Stomach (tissue), 4 donors: ENCODE data around the gene ZNF575.

Source experiments
- CTCF ChIP-seq, 7 experiments: fragments of 450-650 bp in 4 of 7; fragments of 200-600 bp in 3 of 7; sonication (generic) in 3 of 7; IDR thresholded peaks; one replicate each; pipeline ENCODE4 v1.5.1; 2016 to 2019; ENCODE audit warnings: antibody characterized with exemption in 7 of 7, control low read depth in 2 of 7, mild to moderate bottlenecking in 1 of 7
- EP300 ChIP-seq: sonication (generic); formaldehyde crosslinking; IDR thresholded peaks from one replicate; pipeline ENCODE4 v1.6.1; 2017; ENCODE audit warnings: antibody characterized with exemption
- POLR2A ChIP-seq, 4 donors: fragments of 450-650 bp; IDR thresholded peaks; one replicate each; pipeline ENCODE4 v1.6.1; 2016; ENCODE audit warnings: antibody characterized with exemption in 4 of 4, control low read depth in 2 of 4, mild to moderate bottlenecking in 1 of 4, moderate library complexity in 1 of 4
- POLR2AphosphoS5 ChIP-seq, 3 donors: sonication (generic); formaldehyde crosslinking; IDR thresholded peaks; one replicate each; pipeline ENCODE4 v1.6.1; 2016; ENCODE audit warnings: antibody characterized with exemption in 3 of 3

GRCh38 chr19:43546581-43546980 is 13.6 kb downstream of the ZNF575 start:
- TF ChIP-seq CTCF (IDR thresholded peaks at IDR 0.05) (no peak), POLR2A (IDR thresholded peaks at IDR 0.05) (no peak), POLR2AphosphoS5 (IDR thresholded peaks at IDR 0.05) (no peak), EP300 (no peak)
